NCI-H748 treated with DMSO at 0.1 percent for 48 hours (cell line): Measurements from ENCODE around the gene RPS3.
"Not testable (repeated sequence)": the region's sequence is repeated elsewhere in the genome, so short reads cannot be mapped to it uniquely, and the experiment has no call there.

Source experiments
- DNase-seq: peaks from one replicate; lab custom pipeline; 2025; lab: John Stamatoyannopoulos, UW

Gene RPS3

GRCh38 chr11:75399344-75400145 is at the start of gene RPS3:
TSS of gene RPS3 (plus strand) at chr11:75399518. CDS start at chr11:75399548, 30 bp downstream.
- DNase-seq: peak; percentile 84

DNA sequence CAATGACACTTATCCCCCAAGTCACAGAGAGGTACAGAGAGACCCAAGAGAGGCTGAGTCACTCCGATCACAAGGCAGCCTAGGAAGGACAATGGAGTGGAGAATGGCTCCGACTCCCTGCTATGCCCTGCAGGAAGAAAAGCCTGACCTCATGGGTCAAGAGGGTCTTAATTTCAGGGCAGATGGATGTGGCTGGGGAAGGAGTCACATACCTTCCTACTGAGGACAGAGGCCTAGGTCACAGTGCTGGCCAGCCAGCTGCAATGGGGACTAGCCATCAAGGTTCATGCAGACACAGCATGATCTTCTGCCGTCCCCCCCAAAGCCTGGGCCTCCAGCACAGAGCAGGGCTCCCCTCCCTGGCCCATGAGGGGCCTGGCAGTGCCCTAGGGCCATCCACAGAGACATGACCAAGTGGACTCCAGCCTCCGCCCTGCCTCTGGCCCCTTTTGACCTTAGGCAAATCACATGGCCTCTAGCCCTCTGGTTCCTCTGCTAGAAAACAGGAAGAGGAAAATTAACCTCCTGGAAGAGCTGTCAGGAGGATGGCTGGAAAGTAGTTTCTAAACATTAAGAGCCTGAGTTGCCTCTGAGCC is 49.7 kb upstream of the RPS3 start:
- DNase-seq: no peak

GRCh38 chr11:75350122-75350742 is 49.1 kb upstream of the RPS3 start:
- DNase-seq: no peak

- no peak for DNase-seq
These were observed 48.4 kb upstream of the RPS3 start for GRCh38 chr11:75350743-75351540.

DNA sequence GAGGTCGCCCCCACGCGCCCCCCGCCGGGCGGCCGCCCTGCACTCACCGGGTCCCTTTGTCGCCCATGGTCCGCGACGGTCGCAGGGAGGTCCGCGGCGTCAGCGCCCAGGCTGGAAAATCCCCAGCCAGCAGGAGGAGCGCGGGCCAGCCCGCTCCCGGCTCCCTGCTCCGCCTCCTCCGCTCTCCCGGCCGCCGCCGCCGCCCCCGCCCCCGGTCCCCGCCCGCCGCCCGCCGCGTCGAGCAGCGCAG is 47.9 kb upstream of the RPS3 start, which contains the start of gene ARRB1:
ARRB1 (minus strand) TSS at position 121 of the 250 bp plus-strand sequence; CDS start at position 67, 54 bp downstream.
- no peak for DNase-seq

DNA sequence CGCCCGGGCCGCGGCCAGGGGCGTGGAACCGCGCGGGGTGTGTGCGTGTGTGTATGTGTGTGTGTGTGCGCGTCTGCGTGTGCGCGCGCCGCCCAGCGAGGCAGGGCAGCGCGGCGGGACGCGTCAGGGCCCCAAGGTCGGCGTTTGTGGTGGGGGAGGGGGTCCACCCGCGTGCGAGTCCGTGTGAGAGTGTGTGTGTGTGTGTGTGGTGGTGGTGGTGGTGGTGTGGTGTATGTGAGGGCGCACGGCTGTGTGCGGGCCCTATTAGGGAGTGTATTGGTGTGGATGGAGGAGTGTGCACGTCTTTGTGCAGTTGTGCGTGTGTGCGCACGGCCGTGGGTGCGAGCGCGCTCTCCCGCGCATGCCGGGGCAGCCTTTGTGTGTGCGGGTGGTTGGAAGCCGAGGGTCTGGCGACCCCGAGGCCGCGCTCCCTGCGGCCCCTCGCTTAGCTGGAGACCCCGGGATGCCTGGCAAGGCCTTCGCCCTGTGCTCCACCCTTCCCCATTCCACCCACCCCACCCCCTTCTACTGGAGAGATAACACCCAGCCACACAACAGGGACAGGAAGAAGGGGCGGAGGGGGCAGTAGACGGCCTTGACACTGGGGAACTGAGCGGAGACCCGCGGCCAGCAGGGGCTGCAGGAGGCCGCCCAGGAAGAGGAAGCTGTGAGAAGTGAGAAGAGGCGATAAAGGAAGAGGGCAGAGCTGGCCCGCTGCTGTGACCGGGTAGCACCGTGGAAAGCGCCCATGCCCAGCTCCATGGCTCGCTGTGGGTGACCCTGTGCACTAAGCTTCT is 47.3 kb upstream of the RPS3 start:
- peak; percentile 24 for DNase-seq

DNA sequence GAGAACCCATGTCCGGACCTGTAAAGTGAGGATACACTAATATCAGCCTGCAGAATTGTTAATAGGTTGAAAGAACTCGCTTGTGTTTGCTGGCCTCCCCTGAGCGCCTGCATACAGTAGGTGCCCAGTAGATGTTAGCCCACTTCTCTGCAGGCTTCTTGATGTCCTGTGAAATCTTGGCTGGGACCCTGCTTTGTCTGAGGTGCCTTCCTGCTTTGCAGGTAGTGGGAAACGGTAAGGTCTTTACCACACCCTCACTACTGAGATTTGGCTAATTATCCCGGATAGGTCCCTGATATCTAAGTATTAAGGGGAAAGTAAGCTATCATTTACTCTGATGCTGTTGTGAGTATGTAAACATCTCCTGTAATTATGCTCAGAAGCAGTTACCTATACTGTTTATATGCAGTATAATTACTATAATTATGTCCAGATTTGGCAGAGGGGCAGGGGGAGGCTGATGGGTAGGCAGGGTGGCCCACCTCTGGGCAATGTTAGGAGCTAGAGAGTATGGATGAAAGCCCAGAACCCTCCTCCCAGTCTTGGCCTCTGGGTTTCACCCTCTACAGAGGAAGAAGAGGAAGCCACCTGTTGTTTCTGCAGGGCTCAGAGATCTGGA is 46.6 kb upstream of the RPS3 start:
- peak; percentile 24 for DNase-seq

- DNase-seq: no peak
These were observed 44.3 kb upstream of the RPS3 start for GRCh38 chr11:75355051-75355450.

- DNase-seq: no peak
These were observed 42.7 kb upstream of the RPS3 start for GRCh38 chr11:75356613-75357012.

GRCh38 chr11:75362285-75362684 is 37.0 kb upstream of the RPS3 start:
- DNase-seq: not testable (repeated sequence)

DNA sequence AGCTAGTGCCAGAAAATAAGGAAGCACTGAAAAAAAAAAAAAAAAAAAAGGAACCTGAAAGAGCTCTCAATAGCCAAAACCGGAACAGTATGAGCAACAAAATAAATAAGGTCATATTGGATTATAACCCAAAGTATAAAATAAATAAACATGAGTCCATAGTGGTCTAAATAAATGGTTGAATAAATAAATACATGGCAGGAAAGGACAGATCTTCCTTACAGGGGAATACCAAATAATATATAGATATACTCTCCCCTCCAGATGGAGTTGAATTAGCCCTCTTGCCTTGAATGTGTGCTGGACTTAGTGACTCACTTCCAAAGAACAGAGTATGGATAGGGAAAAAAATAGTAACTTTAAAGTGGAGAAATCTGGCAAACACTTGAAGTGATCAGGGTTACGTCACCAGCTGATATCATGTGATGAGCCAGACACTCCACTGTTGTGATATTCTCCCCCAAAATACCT is 33.6 kb upstream of the RPS3 start:
- DNase-seq: no peak

- DNase-seq: not testable (repeated sequence)
These were observed 32.5 kb upstream of the RPS3 start for GRCh38 chr11:75366826-75367225.

DNA sequence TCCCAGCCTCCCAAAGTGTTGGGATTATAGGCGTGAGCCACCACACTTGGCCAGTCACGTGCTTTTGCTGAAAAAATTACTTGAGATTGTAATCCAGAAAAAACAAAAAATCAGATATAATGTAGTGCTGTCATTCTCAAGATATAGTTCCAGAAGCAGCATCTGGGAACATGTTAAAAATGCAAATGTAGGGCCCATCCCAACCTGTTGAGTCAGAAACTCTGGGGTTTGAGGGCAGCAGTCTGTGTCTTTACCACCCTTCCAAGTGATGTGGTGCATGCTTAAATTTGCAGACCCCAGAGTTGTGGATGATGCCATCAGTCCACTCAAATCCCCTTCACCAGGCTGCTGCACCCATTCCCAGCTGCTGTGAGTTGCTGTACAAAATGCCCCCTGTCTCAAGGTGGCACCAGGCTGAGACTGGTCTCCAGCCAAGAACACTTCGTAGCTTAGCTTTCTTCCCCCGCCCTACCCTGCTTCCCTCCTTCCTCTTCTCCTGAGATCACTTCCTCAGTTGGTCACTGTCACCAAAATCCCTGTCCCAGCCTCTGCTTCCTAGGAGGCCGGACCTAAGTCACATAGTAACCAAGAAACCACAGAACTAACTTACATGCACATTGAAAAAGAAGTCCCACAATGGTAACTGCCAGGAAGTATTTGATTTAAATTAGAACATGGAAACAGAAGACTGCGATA is 29.6 kb upstream of the RPS3 start:
- DNase-seq: no peak

DNA sequence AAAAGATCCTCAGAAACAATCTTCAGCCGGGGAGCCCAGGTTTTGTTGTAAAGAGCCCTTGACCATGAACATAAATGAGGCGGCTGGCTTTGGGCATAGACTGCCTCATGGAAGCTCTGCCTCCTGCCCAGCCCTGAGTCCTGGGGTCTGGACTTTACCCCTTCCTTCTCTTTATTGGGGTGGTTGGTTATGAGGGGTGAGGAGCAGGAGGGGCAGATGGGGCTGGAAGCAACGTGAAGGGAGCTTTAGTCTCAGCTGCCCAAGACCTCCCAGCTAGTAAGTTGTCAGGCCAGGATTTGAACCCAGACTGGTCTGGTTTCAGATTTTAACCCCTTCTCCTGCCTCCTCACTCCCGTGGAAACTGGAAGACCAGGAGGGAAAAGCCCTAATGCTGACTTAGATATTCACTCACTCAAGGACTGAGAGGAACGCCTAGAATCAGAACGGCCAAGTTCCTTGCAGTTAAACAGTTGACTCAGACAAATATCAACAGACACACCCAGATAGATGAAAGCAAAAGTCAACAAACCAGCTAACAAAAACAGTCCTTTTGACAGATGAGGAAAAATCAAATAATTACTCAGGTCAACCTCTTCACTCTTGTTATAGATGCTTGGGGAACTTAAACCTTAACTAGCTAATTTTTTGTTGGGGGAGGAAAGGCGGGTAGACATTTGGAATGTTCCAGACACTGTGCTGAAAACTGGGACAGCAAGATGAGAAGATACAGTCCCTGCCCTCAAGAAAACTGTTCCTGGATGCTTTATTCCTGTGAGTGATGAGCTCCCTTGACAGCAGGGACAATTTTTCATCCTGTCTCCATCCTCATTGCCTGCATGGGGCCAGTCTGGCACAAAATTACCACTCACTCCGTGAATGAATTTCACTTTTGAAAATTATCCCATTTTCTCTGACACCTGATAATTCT is 27.1 kb upstream of the RPS3 start:
- DNase-seq: peak; percentile 93

GRCh38 chr11:75373201-75373600 is 26.1 kb upstream of the RPS3 start:
- no peak for DNase-seq

- DNase-seq: no peak
These were observed 24.7 kb upstream of the RPS3 start for GRCh38 chr11:75374646-75375045.

DNA sequence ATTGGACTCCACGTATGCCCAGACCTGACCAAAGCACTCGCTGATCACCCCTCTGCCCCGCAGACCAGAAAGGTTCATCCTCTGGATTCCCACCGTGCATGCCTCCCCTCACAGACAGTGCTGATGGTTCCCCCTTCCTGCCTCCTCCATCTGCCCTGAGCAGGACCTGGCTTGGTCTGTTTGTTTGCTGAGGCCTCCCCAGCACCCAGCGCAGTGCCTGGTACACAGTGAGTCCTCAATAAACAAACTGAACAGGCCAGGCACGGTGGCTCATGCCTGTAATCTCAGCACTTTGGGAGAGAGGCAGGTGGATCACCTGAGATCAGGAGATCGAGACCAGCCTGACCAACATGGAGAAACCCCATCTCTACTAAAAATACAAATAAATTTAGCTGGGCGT is 23.7 kb upstream of the RPS3 start:
- no peak for DNase-seq

GRCh38 chr11:75376175-75376574 is 23.1 kb upstream of the RPS3 start:
- DNase-seq: no peak

- DNase-seq: not testable (repeated sequence)
These were observed 20.5 kb upstream of the RPS3 start for GRCh38 chr11:75378776-75379175.
